Mesenchymal stem cell (in vitro differentiated cells and primary cell): Measurements from ENCODE around the gene RPS5.

Source experiments
- DNase-seq: peaks from one replicate; pipeline ENCODE4 v3.0.0-alpha.2; 2013
- H2AFZ ChIP-seq: one replicate; pipeline ENCODE4 v1.6.1; 2013; ENCODE audit warnings: low read depth, mild to moderate bottlenecking, control low read depth, inconsistent platforms, low read length, moderate library complexity
- H2AK5ac ChIP-seq: 2 replicates; pipeline ENCODE4 v1.6.1; 2013; ENCODE audit warnings: low read length, moderate library complexity, mild to moderate bottlenecking, inconsistent platforms; ENCODE audit not compliant: severe bottlenecking
- H2BK120ac ChIP-seq: one replicate; pipeline ENCODE4 v1.6.1; 2013; ENCODE audit warnings: low read depth, mild to moderate bottlenecking, inconsistent platforms, low read length, moderate library complexity
- H2BK12ac ChIP-seq, 2 experiments: one replicate each; pipeline ENCODE4 v1.6.1; 2013; ENCODE audit warnings: inconsistent platforms in 2 of 2, low read length in 2 of 2, mild to moderate bottlenecking in 2 of 2, moderate library complexity in 2 of 2, control low read depth in 1 of 2
- H2BK15ac ChIP-seq: one replicate; pipeline ENCODE4 v1.6.1; 2013; ENCODE audit warnings: mild to moderate bottlenecking, low read depth, inconsistent platforms; ENCODE audit not compliant: poor library complexity, severe bottlenecking
- H2BK5ac ChIP-seq: 2 replicates; pipeline ENCODE4 v1.6.1; 2013; ENCODE audit warnings: low read depth, mild to moderate bottlenecking, low read length, control low read depth, inconsistent platforms; ENCODE audit not compliant: poor library complexity, severe bottlenecking
- H3K14ac ChIP-seq, 2 experiments: one replicate each; pipeline ENCODE4 v1.6.1; 2013; ENCODE audit warnings: inconsistent platforms in 2 of 2, low read length in 2 of 2, control low read depth in 1 of 2, mild to moderate bottlenecking in 1 of 2, moderate library complexity in 1 of 2
- H3K18ac ChIP-seq, 2 experiments: one replicate each; pipeline ENCODE4 v1.6.1; 2013; ENCODE audit warnings: inconsistent platforms in 2 of 2, low read length in 2 of 2, control low read depth in 1 of 2, low read depth in 1 of 2, mild to moderate bottlenecking in 1 of 2
- H3K23ac ChIP-seq, 2 experiments: one replicate each; pipeline ENCODE4 v1.6.1; 2013; ENCODE audit warnings: inconsistent platforms in 2 of 2, low read length in 2 of 2, mild to moderate bottlenecking in 2 of 2, moderate library complexity in 2 of 2, control low read depth in 1 of 2
- H3K27ac ChIP-seq: 2 replicates; pipeline ENCODE4 v1.5.1; 2013; ENCODE audit warnings: mild to moderate bottlenecking, moderate library complexity, low read length, control low read depth, inconsistent platforms; ENCODE audit not compliant: poor library complexity, severe bottlenecking
- H3K27me3 ChIP-seq, 2 experiments: 2 replicates each; pipeline versions ENCODE4 v1.6.1 to v1.7.0; 2013; ENCODE audit warnings: low read length in 2 of 2, mild to moderate bottlenecking in 2 of 2, moderate library complexity in 2 of 2, control low read depth in 1 of 2, inconsistent platforms in 1 of 2; ENCODE audit not compliant: control insufficient read depth in 1 of 2, insufficient read depth in 1 of 2
- H3K36me3 ChIP-seq, 2 experiments: 2 replicates each; pipeline versions ENCODE4 v1.6.1 to v1.7.0; 2013; ENCODE audit warnings: low read length in 2 of 2, control low read depth in 1 of 2, inconsistent platforms in 1 of 2, low read depth in 1 of 2, mild to moderate bottlenecking in 1 of 2; ENCODE audit not compliant: insufficient read depth in 2 of 2, control insufficient read depth in 1 of 2
- H3K4ac ChIP-seq, 2 experiments: one replicate each; pipeline ENCODE4 v1.6.1; 2013; ENCODE audit warnings: inconsistent platforms in 2 of 2, low read length in 2 of 2, mild to moderate bottlenecking in 2 of 2, moderate library complexity in 2 of 2, control low read depth in 1 of 2, low read depth in 1 of 2
- H3K4me1 ChIP-seq: 2 replicates; pipeline ENCODE4 v1.6.1; 2013; ENCODE audit warnings: low read depth, low read length, control low read depth; ENCODE audit not compliant: control insufficient read depth, insufficient read depth
- H3K4me2 ChIP-seq: 2 replicates; pipeline ENCODE4 v1.6.1; 2013; ENCODE audit warnings: low read length, mild to moderate bottlenecking, inconsistent platforms; ENCODE audit not compliant: poor library complexity, severe bottlenecking
- H3K4me3 ChIP-seq, 2 experiments: 2 replicates each; pipeline versions ENCODE4 v1.5.1 to v1.7.0; 2013; ENCODE audit warnings: low read length in 2 of 2, mild to moderate bottlenecking in 2 of 2, control low read depth in 1 of 2, low read depth in 1 of 2; ENCODE audit not compliant: insufficient read depth in 1 of 2
- H3K79me1 ChIP-seq: replicated peaks from 2 replicates; pipeline ENCODE4 v1.6.1; 2013; ENCODE audit warnings: mild to moderate bottlenecking, control low read depth, low read length, inconsistent platforms; ENCODE audit not compliant: poor library complexity, severe bottlenecking
- H3K9ac ChIP-seq: 2 replicates; pipeline ENCODE4 v1.7.0; 2013; ENCODE audit warnings: mild to moderate bottlenecking, low read length, moderate library complexity
- H3K9me3 ChIP-seq: 2 replicates; pipeline ENCODE4 v1.7.0; 2013; ENCODE audit warnings: mild to moderate bottlenecking, low read length; ENCODE audit not compliant: control insufficient read depth
- H4K8ac ChIP-seq: one replicate; pipeline ENCODE4 v1.6.1; 2013; ENCODE audit warnings: inconsistent platforms, mild to moderate bottlenecking, low read length, moderate library complexity
- H4K91ac ChIP-seq: one replicate; pipeline ENCODE4 v1.6.1; 2013; ENCODE audit warnings: mild to moderate bottlenecking, low read length, inconsistent platforms
- WGBS: methylation state at CpG from one replicate; pipeline ENCODE4 v1.1.7; 2013; ENCODE audit warnings: mixed read lengths; 5-methylcytosine and 5-hydroxymethylcytosine counted together

Gene RPS5

DNA sequence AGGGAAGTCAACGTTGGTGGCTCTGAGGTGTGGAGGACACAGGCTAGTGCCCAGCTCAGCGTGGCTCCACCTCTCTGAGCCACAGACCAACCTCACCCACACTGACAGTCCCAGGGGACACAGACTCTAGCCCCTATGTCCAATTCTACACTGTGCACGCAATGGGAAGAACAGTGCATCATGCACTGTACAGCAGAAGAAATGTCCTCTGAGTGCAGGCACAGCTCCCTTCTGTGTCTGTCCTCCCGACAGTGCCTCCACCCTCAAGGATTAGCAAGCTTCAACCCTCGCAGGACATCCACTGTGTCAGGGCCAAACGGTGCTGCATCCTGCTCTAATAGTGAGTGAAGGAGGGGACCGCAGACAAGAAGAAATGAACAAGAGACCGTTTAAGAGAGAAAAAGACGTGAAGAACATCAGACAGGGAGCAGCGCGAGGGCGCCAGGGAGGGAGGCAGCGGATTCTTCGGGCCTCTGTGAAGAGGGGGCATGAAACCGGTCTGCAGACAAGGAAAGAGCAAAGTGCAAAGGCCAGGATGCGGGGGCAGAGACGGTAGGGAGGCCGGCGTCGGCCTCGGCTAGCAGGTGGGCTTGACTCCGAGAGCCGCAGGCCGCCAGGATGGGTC is 6.9 kb upstream of the RPS5 start:
- H3K9me3 ChIP-seq: no peaks in the 10 kb centered on the region
- H2BK12ac ChIP-seq: no peak overlapping the region
- peak overlapping the region; percentile 60 to 75 for H3K18ac ChIP-seq
- peaks cover 37% of the 10 kb centered on the region for H3K79me1 ChIP-seq
- H2BK5ac ChIP-seq: no peak overlapping the region
- H3K36me3 ChIP-seq: peaks cover 0 to 10% of the 10 kb centered on the region in 2 experiments
- H2AK5ac ChIP-seq: no peak overlapping the region
- H3K27me3 ChIP-seq: no peaks in the 10 kb centered on the region
- peak overlapping the region; percentile 77 to 86 for H3K4me3 ChIP-seq
- H2BK120ac ChIP-seq: no peak overlapping the region
- peak overlapping the region; percentile 38 for H2BK15ac ChIP-seq
- no peak overlapping the region for H3K23ac ChIP-seq
- H3K4ac ChIP-seq: peak overlapping the region; percentile 0 to 68
- H3K4me1 ChIP-seq: peaks cover 33% of the 10 kb centered on the region
- peak overlapping the region; percentile 0 for H4K91ac ChIP-seq
- H3K14ac ChIP-seq: no peak overlapping the region
- peak overlapping the region; percentile 45 for H3K4me2 ChIP-seq
- peak overlapping the region; percentile 64 for H3K27ac ChIP-seq
- no peak for DNase-seq
- peak overlapping the region; percentile 95 for H3K9ac ChIP-seq
- 13% methylated on average over 24 of the region's 24 CpGs for WGBS
- peak overlapping the region; percentile 82 for H4K8ac ChIP-seq
- peak overlapping the region; percentile 86 for H2AFZ ChIP-seq

DNA sequence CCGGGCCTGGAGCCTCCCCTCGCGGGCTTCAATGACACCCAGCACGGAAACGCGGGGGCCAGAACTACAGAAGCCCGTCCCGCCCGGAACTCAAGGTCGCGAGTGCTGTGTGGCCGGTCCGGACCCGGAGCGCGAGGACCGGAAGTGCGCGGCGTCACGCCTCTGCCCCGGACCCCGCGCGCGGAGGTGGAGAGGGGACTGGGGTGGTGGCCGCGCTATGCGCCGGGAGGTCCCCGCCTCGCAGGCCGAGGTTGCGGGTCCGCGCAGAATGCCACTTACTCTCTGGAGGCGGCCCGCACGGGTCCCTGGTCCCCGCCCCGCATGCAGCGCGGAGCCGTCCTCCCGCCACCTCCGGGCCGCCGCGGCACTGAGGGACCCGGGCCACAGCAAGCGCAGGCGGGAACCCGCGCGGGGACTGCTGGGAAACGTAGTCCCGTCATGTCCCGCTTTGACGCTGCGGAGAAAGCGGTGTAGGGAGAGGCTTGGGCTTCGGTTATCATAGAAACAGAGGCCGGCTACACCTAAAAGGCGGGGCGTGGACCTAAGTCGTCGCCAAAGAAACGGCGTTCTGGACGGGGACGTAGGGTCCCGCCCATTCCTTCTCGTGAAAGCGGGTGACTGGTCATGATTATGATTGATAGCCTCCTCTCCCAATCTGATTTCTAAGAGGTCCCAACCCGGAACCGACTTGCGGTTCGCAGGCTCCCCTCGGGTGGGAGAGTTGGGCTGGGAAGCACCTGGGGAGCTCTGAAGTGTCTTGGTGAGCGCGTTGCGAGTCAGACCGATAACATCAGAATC is 6.2 kb upstream of the RPS5 start, which contains the start of gene ZNF837:
TSS of gene ZNF837 (minus strand) at position 369 of the 798 bp plus-strand sequence. CDS start 11,698 bp downstream, outside the sequence.
- DNase-seq: peak; percentile 100
- Histone ChIP-seq H2BK12ac (no peak within 1 kb of the TSS), H3K79me1 (peaks cover 44% of the 10 kb centered on the region), H2AK5ac (no peak within 1 kb of the TSS), H3K36me3 (peaks cover 0 to 10% of the 10 kb centered on the region in 2 experiments), H3K14ac (no peak within 1 kb of the TSS), H3K4ac (peak within 1 kb of the TSS; percentile 0 to 68), H2BK5ac (peak within 1 kb of the TSS; percentile 51), H3K4me1 (peaks cover 40% of the 10 kb centered on the region), H3K18ac (peak within 1 kb of the TSS; percentile 72 to 88), H3K9me3 (no peaks in the 10 kb centered on the region), H2BK120ac (no peak within 1 kb of the TSS), H3K27me3 (no peaks in the 10 kb centered on the region), H4K8ac (peak within 1 kb of the TSS; percentile 95), H3K4me3 (peak within 1 kb of the TSS; percentile 77 to 86), H3K27ac (peak within 1 kb of the TSS; percentile 64), H2AFZ (peak within 1 kb of the TSS; percentile 86), H2BK15ac (peak within 1 kb of the TSS; percentile 38), H4K91ac (peak within 1 kb of the TSS; percentile 92), H3K4me2 (peak within 1 kb of the TSS; percentile 72), H3K9ac (peak within 1 kb of the TSS; percentile 95), H3K23ac (no peak within 1 kb of the TSS)
- under 1% methylated on average over 67 of the region's 83 CpGs for WGBS

DNA sequence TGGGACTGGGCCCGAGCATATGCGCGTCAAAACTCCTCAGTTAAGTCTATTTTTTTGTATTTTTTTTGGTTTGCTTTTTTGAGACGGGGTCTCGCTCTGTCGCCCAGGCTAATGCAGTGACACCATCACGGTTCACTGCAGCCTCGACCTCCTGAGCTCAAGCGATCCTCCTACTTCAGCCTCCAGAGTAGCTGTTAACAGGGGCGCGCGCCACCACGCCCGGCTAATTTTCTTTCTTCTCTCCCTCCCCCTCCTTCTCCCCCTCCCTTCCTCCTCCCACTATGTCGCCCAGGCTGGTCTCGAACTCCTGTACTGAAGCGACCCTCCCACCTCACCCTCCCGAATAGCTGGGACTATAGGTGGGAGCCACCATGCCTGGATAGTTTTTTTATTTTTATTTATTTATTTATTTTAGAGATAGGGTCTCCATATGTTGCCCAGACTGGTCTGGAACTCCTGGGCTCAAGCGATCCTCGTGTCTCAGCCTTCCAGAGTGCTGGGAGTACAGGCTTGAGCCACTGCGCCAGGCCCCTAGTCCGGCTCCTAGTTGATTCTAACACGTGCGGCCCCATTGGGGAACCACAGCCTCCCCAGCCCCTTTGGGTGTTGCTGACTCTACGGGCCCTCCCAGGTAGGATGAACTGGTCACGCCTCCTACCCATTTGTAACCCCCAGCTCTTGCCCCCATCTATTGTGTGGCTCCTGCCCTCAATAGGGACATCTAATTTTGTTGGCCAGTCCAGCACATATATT is 5.4 kb upstream of the RPS5 start:
- 51% methylated on average over 22 of the region's 26 CpGs for WGBS
- H3K4me2 ChIP-seq: peak overlapping the region; percentile 72
- no peak for DNase-seq

More for the DNA sequence above, 5.4 kb upstream of the RPS5 start:
- H4K8ac ChIP-seq: no peak overlapping the region
- peak overlapping the region in 1 of 2 experiments; percentile 60 for H3K4ac ChIP-seq
- H3K9me3 ChIP-seq: no peaks in the 10 kb centered on the region
- H3K27ac ChIP-seq: peak overlapping the region; percentile 30
- H3K9ac ChIP-seq: peak overlapping the region; percentile 95
- peaks cover 0 to 10% of the 10 kb centered on the region in 2 experiments for H3K36me3 ChIP-seq
- H4K91ac ChIP-seq: no peak overlapping the region
- no peaks in the 10 kb centered on the region for H3K27me3 ChIP-seq
- H2BK120ac ChIP-seq: no peak overlapping the region
- no peak overlapping the region for H3K23ac ChIP-seq
- no peak overlapping the region for H2BK5ac ChIP-seq
- no peak overlapping the region for H3K14ac ChIP-seq
- peaks cover 44% of the 10 kb centered on the region for H3K79me1 ChIP-seq
- H3K18ac ChIP-seq: peak overlapping the region; percentile 48 to 74
- H3K4me3 ChIP-seq: peak overlapping the region; percentile 60 to 86
- no peak overlapping the region for H2AK5ac ChIP-seq
- H2BK15ac ChIP-seq: peak overlapping the region; percentile 19
- no peak overlapping the region for H2AFZ ChIP-seq
- peaks cover 42% of the 10 kb centered on the region for H3K4me1 ChIP-seq
- no peak overlapping the region for H2BK12ac ChIP-seq
